ENCODE measurements around the gene KANTR.

GRCh38 chrX:53077207-53078197 is 16.4 kb upstream of the KANTR start:
- TF ChIP-seq POLR2A (IDR thresholded peaks at IDR 0.05) (no peak), CTCF (IDR thresholded peaks at IDR 0.05) (no peak)
